ENCODE data around the gene NID1. TPM values are rescaled to one million over a fixed set of nuclear protein-coding genes. Genes with fewer than 3 reads are reported as not detected.

Gene NID1
- total and polyA plus RNA-seq, 2 experiments from 2014 or later: 77.7 to 82.0 TPM

- Histone ChIP-seq H3K9me2 (ENCODE audit: insufficient read depth) (no peaks in the 10 kb centered on the region), H4K20me1 (ENCODE audit: insufficient read depth) (no peaks in the 10 kb centered on the region), H3K9me3 (ENCODE audit: low read depth) (no peaks in the 10 kb centered on the region), H3K36me3 (ENCODE audit: low read depth) (no peaks in the 10 kb centered on the region), H3K4me2 (ENCODE audit: unreplicated experiment) (peak overlapping the region; percentile 61), H3K9ac (no peak overlapping the region), H3K79me2 (ENCODE audit: insufficient read depth) (no peaks in the 10 kb centered on the region), H3K27ac (no peak overlapping the region), H3K27me3 (replicated peaks; ENCODE audit: insufficient read depth) (no peaks in the 10 kb centered on the region), H3F3A (ENCODE audit: insufficient read depth) (peaks cover 14% of the 10 kb centered on the region), H3K4me1 (ENCODE audit: insufficient read depth) (peaks cover 5% of the 10 kb centered on the region), H2AFZ (peak overlapping the region; percentile 44; the same call in 1 of the 2 replicates), H3K4me3 (no peak overlapping the region)
- no peak for TF ChIP-seq EZH2phosphoT487 (IDR thresholded peaks at IDR 0.05; ENCODE audit: insufficient read depth, low read depth)
- TF ChIP-seq EZH2 (IDR thresholded peaks at IDR 0.05; ENCODE audit: insufficient read depth, poor library complexity, severe bottlenecking): no peak
- in situ Hi-C loops (cut with MboI): no loop called here
- WGBS, 2 experiments (ENCODE audit: low coverage in 1 of 2, low lambda C conversion rate in 2 of 2, missing lambda C conversion rate in 2 of 2): 37 to 46% methylated on average over 8 of the region's 8 CpGs
- peak; percentile 57 for DNase-seq
These were observed 18.9 kb upstream of the NID1 start for GRCh38 chr1:236083650-236084385.

- Histone ChIP-seq H3K4me3 (no peak overlapping the region), H3K79me2 (ENCODE audit: insufficient read depth) (no peaks in the 10 kb centered on the region), H3K9me3 (ENCODE audit: low read depth) (no peaks in the 10 kb centered on the region), H3K4me2 (ENCODE audit: unreplicated experiment) (no peak overlapping the region), H3K36me3 (ENCODE audit: low read depth) (no peaks in the 10 kb centered on the region), H3K9ac (no peak overlapping the region), H3F3A (ENCODE audit: insufficient read depth) (peaks cover 14% of the 10 kb centered on the region), H3K4me1 (ENCODE audit: insufficient read depth) (peaks cover 5% of the 10 kb centered on the region), H3K27me3 (replicated peaks; ENCODE audit: insufficient read depth) (no peaks in the 10 kb centered on the region), H2AFZ (no peak overlapping the region), H4K20me1 (ENCODE audit: insufficient read depth) (no peaks in the 10 kb centered on the region), H3K27ac (no peak overlapping the region), H3K9me2 (ENCODE audit: insufficient read depth) (no peaks in the 10 kb centered on the region)
- DNase-seq: no peak
- in situ Hi-C loops (cut with MboI): no loop called here
- TF ChIP-seq EZH2phosphoT487 (IDR thresholded peaks at IDR 0.05; ENCODE audit: insufficient read depth, low read depth) (no peak), EZH2 (IDR thresholded peaks at IDR 0.05; ENCODE audit: insufficient read depth, poor library complexity, severe bottlenecking) (no peak)
- 78 to 83% methylated on average over 4 of the region's 4 CpGs for WGBS, 2 experiments (ENCODE audit: low coverage in 1 of 2, low lambda C conversion rate in 2 of 2, missing lambda C conversion rate in 2 of 2)
These were observed 17.6 kb upstream of the NID1 start for GRCh38 chr1:236082526-236082925.

GRCh38 chr1:236081546-236082227 is 16.8 kb upstream of the NID1 start:
- Histone ChIP-seq H3K9me2 (ENCODE audit: insufficient read depth) (no peaks in the 10 kb centered on the region), H3K9ac (no peak overlapping the region), H3K4me2 (ENCODE audit: unreplicated experiment) (no peak overlapping the region), H2AFZ (no peak overlapping the region), H3F3A (ENCODE audit: insufficient read depth) (peaks cover 14% of the 10 kb centered on the region), H3K27ac (no peak overlapping the region), H3K36me3 (ENCODE audit: low read depth) (no peaks in the 10 kb centered on the region), H4K20me1 (ENCODE audit: insufficient read depth) (no peaks in the 10 kb centered on the region), H3K4me1 (ENCODE audit: insufficient read depth) (peaks cover 5% of the 10 kb centered on the region), H3K27me3 (replicated peaks; ENCODE audit: insufficient read depth) (no peaks in the 10 kb centered on the region), H3K79me2 (ENCODE audit: insufficient read depth) (no peaks in the 10 kb centered on the region), H3K9me3 (ENCODE audit: low read depth) (no peaks in the 10 kb centered on the region), H3K4me3 (no peak overlapping the region)
- WGBS, 2 experiments (ENCODE audit: low coverage in 1 of 2, low lambda C conversion rate in 2 of 2, missing lambda C conversion rate in 2 of 2): 82 to 85% methylated on average over 10 of the region's 10 CpGs
- in situ Hi-C loops (cut with MboI): no loop called here
- no peak for DNase-seq
- TF ChIP-seq EZH2phosphoT487 (IDR thresholded peaks at IDR 0.05; ENCODE audit: insufficient read depth, low read depth) (no peak), EZH2 (IDR thresholded peaks at IDR 0.05; ENCODE audit: insufficient read depth, poor library complexity, severe bottlenecking) (no peak)

GRCh38 chr1:236079703-236080102 is 14.8 kb upstream of the NID1 start:
- no peaks in the 10 kb centered on the region for H3K9me2 ChIP-seq (ENCODE audit: insufficient read depth)
- no peak overlapping the region for H3K4me3 ChIP-seq
- H3K9me3 ChIP-seq (ENCODE audit: low read depth): no peaks in the 10 kb centered on the region
- in situ Hi-C loops (cut with MboI): no loop called here
- no peaks in the 10 kb centered on the region for H3K36me3 ChIP-seq (ENCODE audit: low read depth)
- H3K79me2 ChIP-seq (ENCODE audit: insufficient read depth): no peaks in the 10 kb centered on the region
- peaks cover 5% of the 10 kb centered on the region for H3K4me1 ChIP-seq (ENCODE audit: insufficient read depth)
- no peak for TF ChIP-seq EZH2phosphoT487 (IDR thresholded peaks at IDR 0.05; ENCODE audit: insufficient read depth, low read depth)
- no peak for TF ChIP-seq EZH2 (IDR thresholded peaks at IDR 0.05; ENCODE audit: insufficient read depth, poor library complexity, severe bottlenecking)
- H3K4me2 ChIP-seq (ENCODE audit: unreplicated experiment): no peak overlapping the region
- H3K27me3 ChIP-seq (replicated peaks; ENCODE audit: insufficient read depth): no peaks in the 10 kb centered on the region
- H3K27ac ChIP-seq: no peak overlapping the region
- WGBS, 2 experiments (ENCODE audit: low coverage in 1 of 2, low lambda C conversion rate in 2 of 2, missing lambda C conversion rate in 2 of 2): 82 to 89% methylated on average over 5 of the region's 5 CpGs
- H3K9ac ChIP-seq: no peak overlapping the region
- peaks cover 14% of the 10 kb centered on the region for H3F3A ChIP-seq (ENCODE audit: insufficient read depth)
- no peaks in the 10 kb centered on the region for H4K20me1 ChIP-seq (ENCODE audit: insufficient read depth)
- H2AFZ ChIP-seq: no peak overlapping the region
- no peak for DNase-seq
